ENCODE measurements around the gene SEZ6L.

SEZ6L gene

GRCh38 chr22:26276529-26277160 lies 107.4 kb downstream of the SEZ6L start:
- Histone ChIP-seq H4K20me1 (ENCODE audit: insufficient read depth, low read length) (no peaks in the 10 kb centered on the region), H3K36me3 (ENCODE audit: insufficient read depth, low read length) (no peaks in the 10 kb centered on the region)

GRCh38 chr22:26281941-26282340 lies 112.7 kb downstream of the SEZ6L start:
- no peak for TF ChIP-seq CTCF (IDR thresholded peaks at IDR 0.05; ENCODE audit: low read length)
- Histone ChIP-seq H3K9me3 (ENCODE audit: low read length) (0 out of 2 replicates have a peak, but pooled peaks cover 3% of the 10 kb centered on the region), H4K20me1 (ENCODE audit: insufficient read depth, low read length) (no peaks in the 10 kb centered on the region), H3K27me3 (ENCODE audit: insufficient read depth, low read length) (no peaks in the 10 kb centered on the region), H3K9me2 (ENCODE audit: low read depth, low read length) (no peaks in the 10 kb centered on the region), H3K4me3 (ENCODE audit: low read depth, low read length, poor library complexity, severe bottlenecking) (no peak overlapping the region), H3K9ac (ENCODE audit: low read length) (no peak overlapping the region), H3K36me3 (ENCODE audit: insufficient read depth, low read length) (no peaks in the 10 kb centered on the region), H3K27ac (ENCODE audit: low read depth, low read length, poor library complexity, severe bottlenecking) (no peak overlapping the region), H3K4me2 (ENCODE audit: low read length) (no peak overlapping the region), H3K4me1 (ENCODE audit: insufficient read depth, low read length, severe bottlenecking) (no peaks in the 10 kb centered on the region), H3F3A (ENCODE audit: insufficient read depth, low read length) (no peaks in the 10 kb centered on the region), H2AFZ (ENCODE audit: low read length) (no peak overlapping the region), H3K79me2 (ENCODE audit: insufficient read depth, low read length) (no peaks in the 10 kb centered on the region)

More at GRCh38 chr22:26276529-26277160, 107.4 kb downstream of the SEZ6L start:
- Histone ChIP-seq H3K4me1 (ENCODE audit: insufficient read depth, low read length, severe bottlenecking) (no peaks in the 10 kb centered on the region), H3K4me3 (ENCODE audit: low read depth, low read length, poor library complexity, severe bottlenecking) (no peak overlapping the region), H3K9me2 (ENCODE audit: low read depth, low read length) (no peaks in the 10 kb centered on the region), H3K4me2 (ENCODE audit: low read length) (no peak overlapping the region), H3K27me3 (ENCODE audit: insufficient read depth, low read length) (no peaks in the 10 kb centered on the region), H3K9ac (ENCODE audit: low read length) (no peak overlapping the region), H3K27ac (ENCODE audit: low read depth, low read length, poor library complexity, severe bottlenecking) (no peak overlapping the region), H3F3A (ENCODE audit: insufficient read depth, low read length) (no peaks in the 10 kb centered on the region), H2AFZ (ENCODE audit: low read length) (no peak overlapping the region), H3K9me3 (ENCODE audit: low read length) (no peaks in the 10 kb centered on the region), H3K79me2 (ENCODE audit: insufficient read depth, low read length) (no peaks in the 10 kb centered on the region)
- TF ChIP-seq CTCF (IDR thresholded peaks at IDR 0.05; ENCODE audit: low read length) (no peak), EZH2 (IDR thresholded peaks at IDR 0.05; ENCODE audit: borderline replicate concordance, low read length) (no peak)

- no peaks in the 10 kb centered on the region for H4K20me1 ChIP-seq (ENCODE audit: insufficient read depth, low read length)
- H3K4me1 ChIP-seq (ENCODE audit: insufficient read depth, low read length, severe bottlenecking): no peaks in the 10 kb centered on the region
- H3K27me3 ChIP-seq (ENCODE audit: insufficient read depth, low read length): no peaks in the 10 kb centered on the region
- H3K9ac ChIP-seq (ENCODE audit: low read length): no peak overlapping the region
- H3K36me3 ChIP-seq (ENCODE audit: insufficient read depth, low read length): no peaks in the 10 kb centered on the region
- H3F3A ChIP-seq (ENCODE audit: insufficient read depth, low read length): no peaks in the 10 kb centered on the region
- TF ChIP-seq EZH2 (IDR thresholded peaks at IDR 0.05; ENCODE audit: borderline replicate concordance, low read length): no peak
- no peak for TF ChIP-seq CTCF (IDR thresholded peaks at IDR 0.05; ENCODE audit: low read length)
- H3K4me3 ChIP-seq (ENCODE audit: low read depth, low read length, poor library complexity, severe bottlenecking): no peak overlapping the region
- no peak overlapping the region for H2AFZ ChIP-seq (ENCODE audit: low read length)
- no peaks in the 10 kb centered on the region for H3K79me2 ChIP-seq (ENCODE audit: insufficient read depth, low read length)
- H3K27ac ChIP-seq (ENCODE audit: low read depth, low read length, poor library complexity, severe bottlenecking): no peak overlapping the region
- no peak overlapping the region for H3K4me2 ChIP-seq (ENCODE audit: low read length)
- H3K9me3 ChIP-seq (ENCODE audit: low read length): 0 out of 2 replicates have a peak, but pooled peaks cover 3% of the 10 kb centered on the region
- H3K9me2 ChIP-seq (ENCODE audit: low read depth, low read length): no peaks in the 10 kb centered on the region
Measured at GRCh38 chr22:26283330-26283729, 114.1 kb downstream of the SEZ6L start.
